GM23248 (cell line): ENCODE measurements around the gene C1QTNF4. TPM values are rescaled to one million over a fixed set of nuclear protein-coding genes. Genes with fewer than 3 reads are reported as not detected.

ENCODE experiments used
- DNase-seq: peaks from one replicate; pipeline ENCODE4 v3.0.0-alpha.2; 2015
- H2AFZ ChIP-seq: fragments of 200-600 bp; sonication (generic); 2 replicates; pipeline ENCODE4 v1.6.1; 2016; ENCODE audit warnings: antibody characterized with exemption
- H3F3A ChIP-seq: fragments of 200-600 bp; sonication (generic); 2 replicates; pipeline ENCODE4 v1.6.1; 2016; ENCODE audit warnings: mild to moderate bottlenecking, antibody characterized with exemption, mixed run types; ENCODE audit not compliant: insufficient read depth
- H3K27ac ChIP-seq: fragments of 200-600 bp; sonication (generic); 2 replicates; pipeline ENCODE4 v1.5.1; 2016; ENCODE audit warnings: mild to moderate bottlenecking
- H3K27me3 ChIP-seq: fragments of 200-600 bp; sonication (generic); replicated peaks from 2 replicates; pipeline ENCODE4 v1.6.1; 2016; ENCODE audit warnings: mild to moderate bottlenecking; ENCODE audit not compliant: insufficient read depth
- H3K36me3 ChIP-seq: fragments of 200-600 bp; sonication (generic); 2 replicates; pipeline ENCODE4 v1.6.1; 2016; ENCODE audit warnings: low read depth, mild to moderate bottlenecking
- H3K4me1 ChIP-seq: fragments of 200-600 bp; sonication (generic); 2 replicates; pipeline ENCODE4 v1.6.1; 2016; ENCODE audit warnings: mild to moderate bottlenecking; ENCODE audit not compliant: insufficient read depth
- H3K4me2 ChIP-seq: fragments of 200-600 bp; sonication (generic); one replicate; pipeline ENCODE4 v1.6.1; 2016; ENCODE audit warnings: mild to moderate bottlenecking; ENCODE audit not compliant: unreplicated experiment
- H3K4me3 ChIP-seq: fragments of 200-600 bp; sonication (generic); 2 replicates; pipeline ENCODE4 v1.5.1; 2016; ENCODE audit warnings: mild to moderate bottlenecking
- H3K79me2 ChIP-seq: fragments of 200-600 bp; sonication (generic); 2 replicates; pipeline ENCODE4 v1.6.1; 2016; ENCODE audit warnings: mild to moderate bottlenecking; ENCODE audit not compliant: insufficient read depth
- H3K9ac ChIP-seq: fragments of 200-600 bp; sonication (generic); 2 replicates; pipeline ENCODE4 v1.6.1; 2016; ENCODE audit warnings: mild to moderate bottlenecking
- H3K9me2 ChIP-seq: fragments of 200-600 bp; sonication (generic); 2 replicates; pipeline ENCODE4 v1.6.1; 2016; ENCODE audit warnings: mixed run types, mild to moderate bottlenecking, moderate library complexity; ENCODE audit not compliant: insufficient read depth
- H3K9me3 ChIP-seq: fragments of 200-600 bp; sonication (generic); one replicate; pipeline ENCODE4 v1.6.1; 2017; ENCODE audit warnings: low read depth
- H4K20me1 ChIP-seq: fragments of 200-600 bp; sonication (generic); 2 replicates; pipeline ENCODE4 v1.6.0; 2016; ENCODE audit not compliant: insufficient read depth
- EZH2 ChIP-seq: fragments of 200-600 bp; sonication (generic); IDR thresholded peaks from 2 replicates; pipeline ENCODE4 v1.6.1; 2018; ENCODE audit warnings: antibody characterized with exemption, mild to moderate bottlenecking; ENCODE audit not compliant: insufficient read depth, poor library complexity, severe bottlenecking
- EZH2phosphoT487 ChIP-seq: fragments of 200-600 bp; sonication (generic); IDR thresholded peaks from 2 replicates; pipeline ENCODE4 v1.6.1; 2018; ENCODE audit warnings: antibody characterized with exemption, moderate library complexity, mild to moderate bottlenecking, low read depth; ENCODE audit not compliant: insufficient read depth
- WGBS, 2 experiments: methylation state at CpG; one replicate each; pipeline ENCODE4 v1.1.6; 2015 to 2017; ENCODE audit warnings: low lambda C conversion rate in 2 of 2, low coverage in 1 of 2; ENCODE audit errors: missing lambda C conversion rate in 2 of 2; 5-methylcytosine and 5-hydroxymethylcytosine counted together
- in situ Hi-C: fragments of 300-500 bp; cut with MboI; formaldehyde crosslinking; loops from 2 replicates; pipeline ENCODE4 v1.15.0; 2020
- polyA plus RNA-seq: library from polyadenylated mRNA; unstranded; fragments of >200 nt; fragmentation: Nextera tagmentation; extraction: Ambion mirVana; gene quantifications from 2 replicates; pipeline ENCODE4 v1.2.1, GENCODE V29; 2016
- total RNA-seq: library from RNA; depleted of rRNA; stranded (reverse); fragments of >200 nt; shearing (Covaris generic); gene quantifications from 2 replicates; pipeline ENCODE4 v1.2.3, GENCODE V29; 2014

Gene C1QTNF4
- total and polyA plus RNA-seq, 2 experiments from 2014 or later, result 0.11 TPM; not detected in 1

DNA sequence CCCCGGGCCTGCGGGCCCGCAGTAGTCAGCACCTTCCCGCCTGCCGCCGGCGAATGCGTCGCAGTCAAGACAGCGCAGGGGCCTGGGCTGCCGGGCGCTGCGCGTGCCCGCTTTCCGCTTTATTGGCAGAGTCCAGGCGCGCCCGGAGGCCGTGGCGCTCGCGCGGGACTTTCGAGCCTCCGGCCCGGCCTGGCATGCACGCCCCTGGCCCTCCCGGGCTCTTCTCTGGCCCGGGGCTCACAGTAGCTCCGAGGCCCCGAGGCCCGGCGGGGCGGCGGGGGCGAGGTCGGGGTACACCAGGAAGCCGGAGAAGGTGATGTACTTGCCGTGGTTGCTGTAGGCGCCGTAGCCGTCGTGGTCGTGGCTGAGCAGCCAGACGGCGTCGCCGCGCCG is 4.6 kb downstream of the C1QTNF4 start:
- TF ChIP-seq EZH2 (no peak), EZH2phosphoT487 (no peak)
- 80 to 82% methylated on average over 49 to 50 of the region's 51 CpGs for WGBS, 2 experiments
- Histone ChIP-seq H3F3A (no peaks in the 10 kb centered on the region), H3K27ac (no peak overlapping the region), H3K27me3 (peaks cover 25% of the 10 kb centered on the region), H4K20me1 (no peaks in the 10 kb centered on the region), H3K9ac (no peak overlapping the region), H2AFZ (no peak overlapping the region), H3K4me1 (0 out of 2 replicates have a peak, but pooled peaks cover 3% of the 10 kb centered on the region), H3K9me2 (no peaks in the 10 kb centered on the region), H3K9me3 (no peaks in the 10 kb centered on the region), H3K36me3 (no peaks in the 10 kb centered on the region; the same call in 1 of the 2 replicates), H3K4me2 (no peak overlapping the region), H3K79me2 (no peaks in the 10 kb centered on the region), H3K4me3 (no peak overlapping the region)
- DNase-seq, result no peak
- in situ Hi-C loops, result no loop called here

DNA sequence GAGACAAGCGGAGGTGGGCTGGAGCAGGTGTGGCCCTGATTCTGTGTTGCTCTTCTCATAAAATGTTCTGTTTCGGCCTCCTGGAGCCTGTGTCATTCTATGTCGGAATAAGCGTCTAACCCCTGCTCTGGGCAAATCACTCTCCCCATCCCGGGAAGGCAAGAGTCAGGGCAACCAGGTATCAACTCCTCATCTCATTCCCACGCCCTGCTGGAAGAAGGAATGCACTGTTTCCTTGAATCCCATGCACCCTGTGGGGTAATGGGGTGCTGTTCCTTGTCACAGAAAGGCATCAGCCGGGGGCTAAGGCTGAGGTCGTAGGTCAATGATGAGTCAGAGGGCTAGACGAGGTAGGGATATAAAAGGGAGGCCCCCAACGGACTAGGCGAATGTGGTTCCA is 5.1 kb downstream of the C1QTNF4 start:
- Histone ChIP-seq H3K9me2 (no peaks in the 10 kb centered on the region), H3K27me3 (peaks cover 20% of the 10 kb centered on the region), H3K27ac (no peak overlapping the region), H3K9ac (no peak overlapping the region), H3K79me2 (no peaks in the 10 kb centered on the region), H3K4me1 (0 out of 2 replicates have a peak, but pooled peaks cover 3% of the 10 kb centered on the region), H3K36me3 (no peaks in the 10 kb centered on the region; the same call in 1 of the 2 replicates), H3F3A (no peaks in the 10 kb centered on the region), H3K9me3 (no peaks in the 10 kb centered on the region), H3K4me2 (no peak overlapping the region), H3K4me3 (no peak overlapping the region), H4K20me1 (no peaks in the 10 kb centered on the region), H2AFZ (no peak overlapping the region)
- no peak for DNase-seq
- no peak for TF ChIP-seq EZH2phosphoT487
- no peak for TF ChIP-seq EZH2
- WGBS, 2 experiments, result 90 to 91% methylated on average over 11 of the region's 11 CpGs
- in situ Hi-C loops, result no loop called here

DNA sequence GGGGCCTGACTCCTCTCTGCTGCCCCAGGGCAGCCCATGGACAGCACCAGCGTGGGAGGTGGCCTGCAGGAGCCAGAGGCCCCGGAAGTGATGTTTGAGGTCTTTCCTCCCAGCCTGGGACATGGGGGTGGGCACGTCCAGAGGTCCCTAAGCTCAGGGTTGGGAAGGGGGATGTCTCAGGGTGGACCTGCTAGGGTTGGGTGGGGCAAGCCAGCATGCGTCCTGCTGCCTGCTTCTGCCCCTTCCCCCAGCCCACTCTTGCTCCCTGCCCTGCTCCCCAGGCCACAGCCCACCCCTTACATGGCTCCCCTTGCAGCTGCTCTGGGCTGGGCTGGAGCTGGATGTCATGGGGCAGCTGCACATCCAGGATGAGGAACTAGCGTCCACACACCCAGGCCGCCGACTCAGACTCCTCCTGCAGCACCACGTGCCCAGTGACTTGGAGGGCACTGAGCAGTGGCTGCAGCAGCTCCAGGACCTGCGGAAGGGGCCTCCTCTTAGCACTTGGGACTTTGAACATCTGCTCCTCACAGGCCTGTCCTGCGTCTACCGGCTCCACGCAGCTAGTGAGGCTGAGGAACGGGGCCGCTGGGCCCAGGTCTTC is 6.4 kb downstream of the C1QTNF4 start:
- in situ Hi-C loops, result no loop called here
- peak; percentile 47 for DNase-seq
- Histone ChIP-seq H3K27me3 (peaks cover 8% of the 10 kb centered on the region; the same call in 1 of the 2 replicates), H3F3A (no peaks in the 10 kb centered on the region), H3K4me1 (no peaks in the 10 kb centered on the region), H3K79me2 (no peaks in the 10 kb centered on the region), H4K20me1 (no peaks in the 10 kb centered on the region), H3K9ac (no peak overlapping the region), H2AFZ (peak overlapping the region; percentile 48), H3K9me2 (no peaks in the 10 kb centered on the region), H3K36me3 (peaks cover 7% of the 10 kb centered on the region; the same call in 1 of the 2 replicates), H3K4me2 (no peak overlapping the region), H3K27ac (no peak overlapping the region), H3K9me3 (no peaks in the 10 kb centered on the region), H3K4me3 (no peak overlapping the region)
- no peak for TF ChIP-seq EZH2
- TF ChIP-seq EZH2phosphoT487, result no peak
- 21 to 34% methylated on average over 12 to 13 of the region's 14 CpGs for WGBS, 2 experiments

DNA sequence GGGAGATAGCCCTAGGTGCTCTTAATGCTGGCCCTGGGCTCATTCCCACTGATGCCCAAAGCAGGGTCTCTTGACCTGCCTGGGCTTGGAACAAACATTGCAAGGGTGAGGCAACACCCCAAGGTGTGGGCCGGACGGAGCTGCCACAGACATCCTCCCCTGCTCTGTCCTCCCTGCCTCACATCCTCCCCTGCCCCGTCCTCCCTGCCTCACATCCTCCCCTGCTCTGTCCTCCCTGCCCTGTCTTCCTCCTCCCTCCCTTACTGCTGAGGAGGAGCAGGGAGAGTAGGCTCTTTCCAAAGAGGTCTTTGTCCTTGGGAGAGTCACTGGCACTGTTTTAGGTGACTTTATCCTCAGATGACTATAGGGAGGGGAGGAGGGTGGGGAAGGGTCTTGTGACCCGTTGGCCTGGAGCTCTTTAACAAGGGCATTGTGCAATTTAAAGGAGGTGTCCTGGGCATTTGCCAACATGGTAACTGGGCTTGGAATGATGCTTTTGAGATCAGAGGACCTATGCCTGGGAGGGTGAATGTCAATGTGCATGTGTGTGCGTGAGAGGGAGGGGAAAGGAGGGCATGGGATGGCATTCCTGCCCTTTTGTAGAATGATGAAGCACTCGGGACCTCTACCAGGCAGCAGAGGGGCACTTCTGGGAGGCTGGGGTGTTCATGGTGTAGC is 7.0 kb downstream of the C1QTNF4 start:
- no peak overlapping the region for H3K9ac ChIP-seq
- H2AFZ ChIP-seq, result peak overlapping the region; percentile 48
- 12 to 34% methylated on average over 4 to 6 of the region's 6 CpGs for WGBS, 2 experiments
- no peaks in the 10 kb centered on the region for H3K4me1 ChIP-seq
- H3K4me3 ChIP-seq, result no peak overlapping the region
- H3K36me3 ChIP-seq, result peaks cover 11% of the 10 kb centered on the region; the same call in 1 of the 2 replicates
- H3K9me3 ChIP-seq, result no peaks in the 10 kb centered on the region
- 0 out of 2 replicates have a peak, but pooled peaks cover 3% of the 10 kb centered on the region for H3K79me2 ChIP-seq
- no peak for TF ChIP-seq EZH2
- TF ChIP-seq EZH2phosphoT487, result no peak
- H3K27me3 ChIP-seq, result 0 out of 2 replicates have a peak, but pooled peaks cover 1% of the 10 kb centered on the region
- no peaks in the 10 kb centered on the region for H3F3A ChIP-seq
- no peaks in the 10 kb centered on the region for H4K20me1 ChIP-seq
- no peak overlapping the region for H3K4me2 ChIP-seq
- H3K9me2 ChIP-seq, result no peaks in the 10 kb centered on the region
- H3K27ac ChIP-seq, result no peak overlapping the region
- in situ Hi-C loops, result no loop called here
- DNase-seq, result no peak
